Caco-2 (cell line): Measurements from ENCODE around the gene KRTAP21-3. TPM values are rescaled to one million over a fixed set of nuclear protein-coding genes. Genes with fewer than 3 reads are reported as not detected.

Source experiments
- BruUV-seq: library from RNA; stranded (reverse); fragments of 400-500 nt; replicated peaks from 2 replicates; lab custom pipeline; 2021; lab: Mats Ljungman, UMichigan
- CTCF ChIA-PET: fragments of 300-600 bp; sonication (Branson Sonifier 250); formaldehyde crosslinking; loops from one replicate; lab custom pipeline; 2022; ENCODE audit warnings: antibody characterized with exemption; lab: Charles Lee
- POLR2A ChIA-PET: fragments of 300-600 bp; sonication (Branson Sonifier 250); formaldehyde crosslinking; loops from one replicate; lab custom pipeline; 2022; ENCODE audit warnings: antibody characterized with exemption; lab: Charles Lee
- DNase-seq, 2 experiments: peaks; one replicate each; pipeline versions ENCODE4 v3.0.0 to v3.0.0-alpha.2; 2020 to 2022
- H3K27me3 ChIP-seq: replicated peaks from 2 replicates; pipeline ENCODE4 v1.6.0; 2011; ENCODE audit warnings: low read length; ENCODE audit not compliant: control insufficient read depth, insufficient read depth
- H3K36me3 ChIP-seq: 2 replicates; pipeline ENCODE4 v1.5.1; 2011; ENCODE audit warnings: low read length; ENCODE audit not compliant: control insufficient read depth, insufficient read depth
- H3K4me1 ChIP-seq: fragments of 250-450 bp; sonication (Bioruptor Pico); 2 replicates; pipeline ENCODE4 v1.5.1; 2020; ENCODE audit warnings: mild to moderate bottlenecking
- H3K4me3 ChIP-seq: 2 replicates; pipeline ENCODE4 v1.5.1; 2011; ENCODE audit warnings: low read depth, mild to moderate bottlenecking, control low read depth, low read length
- H3K9me3 ChIP-seq: fragments of 250-450 bp; sonication (Bioruptor Pico); 2 replicates; pipeline ENCODE4 v1.5.1; 2020; ENCODE audit warnings: mild to moderate bottlenecking, moderate library complexity
- H3K27ac Mint-ChIP-seq: one replicate; pipeline ENCODE4 v1.8.0; 2022; ENCODE audit warnings: mixed read lengths; ENCODE audit not compliant: unreplicated experiment
- H3K27me3 Mint-ChIP-seq: one replicate; pipeline ENCODE4 v1.8.0; 2022; ENCODE audit warnings: mixed read lengths; ENCODE audit not compliant: insufficient read depth, unreplicated experiment
- H3K36me3 Mint-ChIP-seq: one replicate; pipeline ENCODE4 v1.8.0; 2022; ENCODE audit warnings: mild to moderate bottlenecking, mixed read lengths; ENCODE audit not compliant: insufficient read depth, unreplicated experiment
- H3K4me1 Mint-ChIP-seq: one replicate; pipeline ENCODE4 v1.8.0; 2022; ENCODE audit warnings: low read depth, mixed read lengths; ENCODE audit not compliant: unreplicated experiment
- H3K4me3 Mint-ChIP-seq: one replicate; pipeline ENCODE4 v1.8.0; 2022; ENCODE audit warnings: mild to moderate bottlenecking, moderate library complexity, mixed read lengths; ENCODE audit not compliant: unreplicated experiment
- H3K9me3 Mint-ChIP-seq: one replicate; pipeline ENCODE4 v1.8.0; 2022; ENCODE audit warnings: mixed read lengths; ENCODE audit not compliant: unreplicated experiment
- intact Hi-C: fragments of 100-400 bp; cut with micrococcal nuclease; formaldehyde crosslinking; loops from one replicate; pipeline ENCODE4 v1.10.0; 2022; ENCODE audit not compliant: unreplicated experiment
- total RNA-seq: library from RNA; stranded (reverse); gene quantifications from 2 replicates; pipeline ENCODE4 v1.2.3, GENCODE V29; 2022
- TF ChIP-seq, protein P1 (sequence below), 2 experiments: fragments of 200-600 bp in 1 of 2; IDR thresholded peaks; 1 replicate in 1 of 2; 2 replicates in 1 of 2; pipeline versions ENCODE4 v1.5.1 to v1.8.0; 2011 to 2022; ENCODE audit warnings: antibody characterized with exemption in 1 of 2, control low read depth in 1 of 2, inconsistent platforms in 1 of 2, low read depth in 1 of 2, low read length in 1 of 2, mild to moderate bottlenecking in 1 of 2, moderate library complexity in 1 of 2; ENCODE audit not compliant: insufficient read depth in 1 of 2, severe bottlenecking in 1 of 2, unreplicated experiment in 1 of 2

Gene KRTAP21-3
- total RNA-seq, 1 experiment from 2014 or later = not detected

DNA sequence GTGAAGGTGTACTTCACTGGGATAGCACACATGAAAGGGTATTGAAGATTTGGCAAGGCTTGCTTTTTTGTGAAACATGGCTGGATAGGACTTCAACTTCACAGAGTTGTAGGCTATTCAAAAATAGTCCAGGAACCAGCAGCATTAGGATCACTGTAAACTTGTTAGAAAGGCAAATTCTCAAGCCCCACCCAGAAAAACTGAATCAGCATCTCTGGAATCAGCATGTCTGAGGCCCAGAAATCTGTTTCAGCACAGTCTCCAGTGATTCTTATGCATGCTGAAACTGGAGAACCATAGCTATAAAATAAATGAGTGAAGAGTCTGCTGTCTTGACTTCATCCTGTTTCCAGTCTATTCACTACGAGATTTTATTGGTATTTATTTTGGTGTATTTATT is 8.1 kb upstream of the KRTAP21-3 start:
- no peaks in the 10 kb centered on the region for H3K9me3 ChIP-seq
- Mint-ChIP-seq H3K4me3 (no peak overlapping the region), H3K36me3 (no peaks in the 10 kb centered on the region), H3K4me1 (no peaks in the 10 kb centered on the region), H3K9me3 (no peaks in the 10 kb centered on the region), H3K27ac (no peak overlapping the region), H3K27me3 (peaks cover 25% of the 10 kb centered on the region)
- no peaks in the 10 kb centered on the region for H3K36me3 ChIP-seq
- no peak for DNase-seq
- intact Hi-C loops = no loop called here
- H3K27me3 ChIP-seq = 0 out of 2 replicates have a peak, but pooled peaks cover 1% of the 10 kb centered on the region
- TF ChIP-seq, protein P1, sequence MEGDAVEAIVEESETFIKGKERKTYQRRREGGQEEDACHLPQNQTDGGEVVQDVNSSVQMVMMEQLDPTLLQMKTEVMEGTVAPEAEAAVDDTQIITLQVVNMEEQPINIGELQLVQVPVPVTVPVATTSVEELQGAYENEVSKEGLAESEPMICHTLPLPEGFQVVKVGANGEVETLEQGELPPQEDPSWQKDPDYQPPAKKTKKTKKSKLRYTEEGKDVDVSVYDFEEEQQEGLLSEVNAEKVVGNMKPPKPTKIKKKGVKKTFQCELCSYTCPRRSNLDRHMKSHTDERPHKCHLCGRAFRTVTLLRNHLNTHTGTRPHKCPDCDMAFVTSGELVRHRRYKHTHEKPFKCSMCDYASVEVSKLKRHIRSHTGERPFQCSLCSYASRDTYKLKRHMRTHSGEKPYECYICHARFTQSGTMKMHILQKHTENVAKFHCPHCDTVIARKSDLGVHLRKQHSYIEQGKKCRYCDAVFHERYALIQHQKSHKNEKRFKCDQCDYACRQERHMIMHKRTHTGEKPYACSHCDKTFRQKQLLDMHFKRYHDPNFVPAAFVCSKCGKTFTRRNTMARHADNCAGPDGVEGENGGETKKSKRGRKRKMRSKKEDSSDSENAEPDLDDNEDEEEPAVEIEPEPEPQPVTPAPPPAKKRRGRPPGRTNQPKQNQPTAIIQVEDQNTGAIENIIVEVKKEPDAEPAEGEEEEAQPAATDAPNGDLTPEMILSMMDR (IDR thresholded peaks at IDR 0.05; ENCODE audit: insufficient read depth in 1 of 2, low read depth in 1 of 2, low read length in 1 of 2, severe bottlenecking in 1 of 2, unreplicated experiment in 1 of 2) = no peak
- ChIA-PET CTCF (no interaction called here), POLR2A (no interaction called here)
- BruUV-seq = no TSS peak
- H3K4me3 ChIP-seq = no peak overlapping the region
- H3K4me1 ChIP-seq = no peaks in the 10 kb centered on the region

DNA sequence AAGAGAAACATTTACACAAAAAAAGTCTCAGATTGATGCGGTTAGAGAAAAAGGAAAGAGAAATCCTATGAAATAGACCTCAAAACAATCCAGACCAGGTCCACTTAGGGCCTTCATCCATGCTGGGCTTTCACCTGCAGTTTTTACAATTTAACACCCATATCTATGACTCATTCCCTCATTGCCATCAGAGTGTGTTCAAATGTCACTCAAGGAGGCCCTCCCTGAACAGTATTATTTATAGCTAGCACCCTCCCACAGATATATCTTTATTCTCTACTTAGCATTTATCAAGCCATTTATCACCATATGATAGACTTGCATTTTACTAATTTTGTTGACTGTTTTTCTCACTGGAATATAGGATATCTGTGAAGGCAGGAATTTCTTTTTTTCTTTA is 824 bp upstream of the KRTAP21-3 start:
- no peaks in the 10 kb centered on the region for H3K27me3 ChIP-seq
- CTCF ChIA-PET = no interaction called here
- no peak overlapping the region for H3K4me3 ChIP-seq
- intact Hi-C loops = no loop called here
- Mint-ChIP-seq H3K27me3 (peaks cover 4% of the 10 kb centered on the region), H3K27ac (no peak overlapping the region), H3K4me1 (no peaks in the 10 kb centered on the region), H3K36me3 (no peaks in the 10 kb centered on the region), H3K9me3 (no peaks in the 10 kb centered on the region), H3K4me3 (no peak overlapping the region)
- H3K36me3 ChIP-seq = no peaks in the 10 kb centered on the region
- BruUV-seq = no TSS peak
- H3K4me1 ChIP-seq = no peaks in the 10 kb centered on the region
- TF ChIP-seq, protein P1 (IDR thresholded peaks at IDR 0.05; ENCODE audit: insufficient read depth in 1 of 2, low read depth in 1 of 2, low read length in 1 of 2, severe bottlenecking in 1 of 2, unreplicated experiment in 1 of 2) = no peak
- POLR2A ChIA-PET = no interaction called here
- H3K9me3 ChIP-seq = no peaks in the 10 kb centered on the region; the same call in 1 of the 2 replicates
- DNase-seq = no peak

DNA sequence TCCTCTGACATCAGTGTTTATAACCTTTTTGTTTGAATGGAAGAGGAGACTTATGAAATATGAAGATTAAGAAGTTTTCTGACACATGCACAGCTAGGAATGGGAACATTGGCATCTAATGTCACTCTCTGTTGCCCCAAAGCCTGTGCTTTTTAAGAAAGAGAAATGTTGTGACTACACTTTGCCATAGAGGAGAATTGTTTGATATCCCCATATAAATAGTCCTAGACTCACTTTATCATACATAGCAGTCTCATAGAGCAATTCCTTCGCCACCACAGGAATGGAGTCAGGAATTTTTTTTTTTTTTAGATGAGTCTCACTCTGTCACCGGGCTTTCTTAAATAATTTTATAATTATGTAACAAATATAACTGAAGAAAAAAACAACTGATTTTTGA is 1.5 kb downstream of the KRTAP21-3 start:
- no TSS peak for BruUV-seq

More for the DNA sequence above, 1.5 kb downstream of the KRTAP21-3 start:
- H3K36me3 ChIP-seq = no peaks in the 10 kb centered on the region
- Mint-ChIP-seq H3K36me3 (no peaks in the 10 kb centered on the region), H3K27ac (no peak overlapping the region), H3K4me1 (no peaks in the 10 kb centered on the region), H3K4me3 (no peak overlapping the region), H3K27me3 (no peaks in the 10 kb centered on the region), H3K9me3 (peaks cover 9% of the 10 kb centered on the region)
- ChIA-PET POLR2A (no interaction called here), CTCF (no interaction called here)
- no peaks in the 10 kb centered on the region; the same call in 1 of the 2 replicates for H3K9me3 ChIP-seq
- H3K27me3 ChIP-seq = no peaks in the 10 kb centered on the region
- no peak for DNase-seq
- TF ChIP-seq, protein P1 (IDR thresholded peaks at IDR 0.05; ENCODE audit: insufficient read depth in 1 of 2, low read depth in 1 of 2, low read length in 1 of 2, severe bottlenecking in 1 of 2, unreplicated experiment in 1 of 2) = no peak
- no peaks in the 10 kb centered on the region for H3K4me1 ChIP-seq
- no peak overlapping the region for H3K4me3 ChIP-seq
- intact Hi-C loops = no loop called here
